Measurements from ENCODE around the gene GNG13.
"Not testable (repeated sequence)": the region's sequence is repeated elsewhere in the genome, so short reads cannot be mapped to it uniquely, and the experiment has no call there.

Gene GNG13

GRCh38 chr16:799948-800833, at the start of gene GNG13:
TSS of gene GNG13 (minus strand) at chr16:800734. CDS start at chr16:799077, 1,657 bp downstream.
- DNase-seq (ENCODE audit: low read depth in 2 of 2), result no peak

- DNase-seq (ENCODE audit: low read depth in 2 of 2), result no peak
Measured at GRCh38 chr16:848510-849253, 48.1 kb upstream of the GNG13 start.

GRCh38 chr16:847681-848445, 47.3 kb upstream of the GNG13 start:
- no peak for DNase-seq (ENCODE audit: low read depth in 2 of 2)

- DNase-seq (ENCODE audit: low read depth in 2 of 2), result no peak
Measured at GRCh38 chr16:847151-847550, 46.6 kb upstream of the GNG13 start.

- no peak for DNase-seq (ENCODE audit: low read depth in 2 of 2)
Measured at GRCh38 chr16:845351-845745, 44.8 kb upstream of the GNG13 start.

- DNase-seq (ENCODE audit: low read depth in 2 of 2), result no peak
Measured at GRCh38 chr16:844638-845350, 44.3 kb upstream of the GNG13 start.

- DNase-seq (ENCODE audit: low read depth in 2 of 2), result no peak
Measured at GRCh38 chr16:843771-844170, 43.2 kb upstream of the GNG13 start.

- no peak for DNase-seq (ENCODE audit: low read depth in 2 of 2)
Measured at GRCh38 chr16:842711-843560, 42.4 kb upstream of the GNG13 start.

- no peak for DNase-seq (ENCODE audit: low read depth in 2 of 2)
Measured at GRCh38 chr16:842061-842476, 41.5 kb upstream of the GNG13 start.

- DNase-seq (ENCODE audit: low read depth in 2 of 2), result no peak
Measured at GRCh38 chr16:841455-842060, 41.0 kb upstream of the GNG13 start.

- no peak for DNase-seq (ENCODE audit: low read depth in 2 of 2)
Measured at GRCh38 chr16:840561-841454, 40.3 kb upstream of the GNG13 start.

- no peak for DNase-seq (ENCODE audit: low read depth in 2 of 2)
Measured at GRCh38 chr16:839643-840408, 39.3 kb upstream of the GNG13 start.

- DNase-seq (ENCODE audit: low read depth in 2 of 2), result no peak
Measured at GRCh38 chr16:838741-839140, 38.2 kb upstream of the GNG13 start.

GRCh38 chr16:836822-837221, 36.3 kb upstream of the GNG13 start:
- DNase-seq (ENCODE audit: low read depth in 2 of 2), result not testable (repeated sequence)

GRCh38 chr16:836221-836620, 35.7 kb upstream of the GNG13 start:
- no peak for DNase-seq (ENCODE audit: low read depth in 2 of 2)

- DNase-seq (ENCODE audit: low read depth in 2 of 2), result no peak
Measured at GRCh38 chr16:835373-835772, 34.8 kb upstream of the GNG13 start.

GRCh38 chr16:833411-833810, 32.9 kb upstream of the GNG13 start:
- DNase-seq (ENCODE audit: low read depth in 2 of 2), result no peak

GRCh38 chr16:832652-833336, 32.3 kb upstream of the GNG13 start:
- DNase-seq (ENCODE audit: low read depth in 2 of 2), result no peak

Data from stimulated activated CD4-positive, alpha-beta T cell treated with anti-CD3 and anti-CD28 coated beads, Interleukin-15, amount 100 ng/mL, for 48 hours (primary cell).